ENCODE results near the gene FEN1.

FEN1 gene

GRCh38 chr11:61775606-61776554 is 16.8 kb upstream of the FEN1 start:
- no peak for DNase-seq

GRCh38 chr11:61776561-61777075 is 16.1 kb upstream of the FEN1 start:
- peak; percentile 65 for DNase-seq

- peak; percentile 63 for DNase-seq
These were observed 15.2 kb upstream of the FEN1 start for GRCh38 chr11:61777234-61778090.

- no peak for DNase-seq
These were observed 14.3 kb upstream of the FEN1 start for GRCh38 chr11:61778357-61778886.

GRCh38 chr11:61778920-61779650 is 13.6 kb upstream of the FEN1 start:
- no peak for DNase-seq

- DNase-seq: no peak
These were observed 12.8 kb upstream of the FEN1 start for GRCh38 chr11:61779666-61780525.

GRCh38 chr11:61780581-61781162 is 12.0 kb upstream of the FEN1 start:
- no peak for DNase-seq

- DNase-seq: no peak
These were observed 11.1 kb upstream of the FEN1 start for GRCh38 chr11:61781585-61781984.

- DNase-seq: no peak
These were observed 10.4 kb upstream of the FEN1 start for GRCh38 chr11:61782299-61782698.

GRCh38 chr11:61782841-61783240 is 9.9 kb upstream of the FEN1 start:
- no peak for DNase-seq

- no peak for DNase-seq
These were observed 8.8 kb upstream of the FEN1 start for GRCh38 chr11:61783717-61784505.

GRCh38 chr11:61784506-61784805 is 8.3 kb upstream of the FEN1 start:
- no peak for DNase-seq

- no peak for DNase-seq
These were observed 6.8 kb upstream of the FEN1 start for GRCh38 chr11:61785837-61786402.

- DNase-seq: peak; percentile 77
These were observed 4.7 kb upstream of the FEN1 start for GRCh38 chr11:61787928-61788491.

- peak; percentile 95 for DNase-seq
These were observed 888 bp upstream of the FEN1 start for GRCh38 chr11:61791737-61792309.

GRCh38 chr11:61793083-61793828 is 545 bp downstream of the FEN1 start:
- DNase-seq: no peak

- DNase-seq: no peak
These were observed 1.1 kb downstream of the FEN1 start for GRCh38 chr11:61793829-61794204.

- DNase-seq: no peak
These were observed 1.9 kb downstream of the FEN1 start for GRCh38 chr11:61794579-61794978.

GRCh38 chr11:61795459-61795858 is 2.7 kb downstream of the FEN1 start:
- no peak for DNase-seq
